Glutamatergic neuron (in vitro differentiated cells): ENCODE data around the gene NMUR1. TPM values are rescaled to one million over a fixed set of nuclear protein-coding genes. Genes with fewer than 3 reads are reported as not detected.
"Not testable (repeated sequence)": the region's sequence is repeated elsewhere in the genome, so short reads cannot be mapped to it uniquely, and the experiment has no call there.

Source experiments
- DNase-seq: peaks from one replicate; pipeline ENCODE4 v3.0.0; 2022
- H3K27ac Mint-ChIP-seq: one replicate; pipeline ENCODE4 v1.8.0; 2020; ENCODE audit warnings: mild to moderate bottlenecking, mixed read lengths, inconsistent platforms; ENCODE audit not compliant: unreplicated experiment
- H3K27me3 Mint-ChIP-seq: one replicate; pipeline ENCODE4 v1.8.0; 2020; ENCODE audit warnings: mild to moderate bottlenecking, moderate library complexity, mixed read lengths, inconsistent platforms; ENCODE audit not compliant: unreplicated experiment
- H3K36me3 Mint-ChIP-seq: one replicate; pipeline ENCODE4 v1.8.0; 2020; ENCODE audit warnings: mild to moderate bottlenecking, mixed read lengths, inconsistent platforms; ENCODE audit not compliant: unreplicated experiment
- H3K4me1 Mint-ChIP-seq: one replicate; pipeline ENCODE4 v1.8.0; 2020; ENCODE audit warnings: mild to moderate bottlenecking, low read depth, mixed read lengths, inconsistent platforms; ENCODE audit not compliant: unreplicated experiment
- H3K4me3 Mint-ChIP-seq: one replicate; pipeline ENCODE4 v1.8.0; 2020; ENCODE audit warnings: mild to moderate bottlenecking, mixed read lengths, inconsistent platforms; ENCODE audit not compliant: unreplicated experiment
- H3K9me3 Mint-ChIP-seq: one replicate; pipeline ENCODE4 v1.8.0; 2020; ENCODE audit warnings: mild to moderate bottlenecking, moderate library complexity, mixed read lengths, inconsistent platforms; ENCODE audit not compliant: unreplicated experiment
- CTCF ChIP-seq: fragments of 200-600 bp; sonication (generic); IDR thresholded peaks from one replicate; pipeline ENCODE4 v1.5.0; 2021; ENCODE audit not compliant: partially characterized antibody, unreplicated experiment
- long read RNA-seq: library from polyadenylated mRNA; unstranded; transcript quantifications from one replicate; pipeline ENCODE4 v2.0.0, GENCODE V29; 2020; ENCODE audit not compliant: unreplicated experiment
- total RNA-seq: library from RNA; stranded (reverse); fragmentation: NEBNext Ultra II Directional; extraction: Animal tissue kit (Norgen Biotek cat#: 25700); gene quantifications from one replicate; pipeline ENCODE4 v1.2.1, GENCODE V29; 2021; ENCODE audit not compliant: unreplicated experiment

Gene NMUR1
- total RNA-seq = 0.32 TPM
- long read RNA-seq = 0 reads

GRCh38 chr2:231530099-231531011, at the start of gene NMUR1:
TSS of gene NMUR1 (minus strand) at chr2:231530445. CDS start at chr2:231530361, 84 bp downstream.
- Mint-ChIP-seq H3K4me1 (peaks cover 4% of the 10 kb centered on the region), H3K27ac (no peak within 1 kb of the TSS), H3K4me3 (peak within 1 kb of the TSS; percentile 25), H3K36me3 (no peaks in the 10 kb centered on the region), H3K9me3 (peaks cover 10% of the 10 kb centered on the region), H3K27me3 (peaks cover 16% of the 10 kb centered on the region)
- TF ChIP-seq CTCF = peak; percentile 82
- DNase-seq = peak; percentile 61

DNA sequence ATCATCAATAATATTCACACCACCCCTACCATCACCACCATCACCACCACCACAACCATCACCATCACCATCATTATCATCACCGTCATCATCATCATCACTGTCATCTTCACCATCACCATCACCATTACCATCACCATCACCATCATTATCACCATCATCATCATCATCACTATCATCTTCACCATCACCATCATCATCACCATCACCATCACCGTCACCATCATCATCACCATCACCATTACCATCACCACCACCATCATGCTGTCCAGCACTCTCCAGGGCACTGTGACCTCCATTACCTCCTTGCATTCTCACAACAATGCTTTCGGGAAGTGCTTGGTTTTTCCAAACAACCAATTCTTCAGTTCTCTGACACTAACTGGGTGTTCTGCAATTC, 49.3 kb upstream of the NMUR1 start:
- Mint-ChIP-seq H3K4me1 (peaks cover 8% of the 10 kb centered on the region), H3K27me3 (peaks cover 8% of the 10 kb centered on the region), H3K4me3 (no peak overlapping the region), H3K36me3 (peaks cover 4% of the 10 kb centered on the region), H3K27ac (peak overlapping the region; percentile 29), H3K9me3 (peaks cover 9% of the 10 kb centered on the region)
- no peak for TF ChIP-seq CTCF
- DNase-seq = no peak

- not testable (repeated sequence) for H3K27me3 Mint-ChIP-seq, H3K4me1 Mint-ChIP-seq, H3K36me3 Mint-ChIP-seq, DNase-seq, H3K4me3 Mint-ChIP-seq, H3K27ac Mint-ChIP-seq, H3K9me3 Mint-ChIP-seq
These were observed 48.4 kb upstream of the NMUR1 start for GRCh38 chr2:231578655-231579054.

GRCh38 chr2:231576465-231576864, 46.2 kb upstream of the NMUR1 start:
- DNase-seq = no peak
- Mint-ChIP-seq H3K27ac (peak overlapping the region; percentile 49), H3K27me3 (peaks cover 10% of the 10 kb centered on the region), H3K4me3 (peak overlapping the region; percentile 41), H3K36me3 (peaks cover 4% of the 10 kb centered on the region), H3K4me1 (peaks cover 18% of the 10 kb centered on the region), H3K9me3 (peaks cover 9% of the 10 kb centered on the region)
- no peak for TF ChIP-seq CTCF

DNA sequence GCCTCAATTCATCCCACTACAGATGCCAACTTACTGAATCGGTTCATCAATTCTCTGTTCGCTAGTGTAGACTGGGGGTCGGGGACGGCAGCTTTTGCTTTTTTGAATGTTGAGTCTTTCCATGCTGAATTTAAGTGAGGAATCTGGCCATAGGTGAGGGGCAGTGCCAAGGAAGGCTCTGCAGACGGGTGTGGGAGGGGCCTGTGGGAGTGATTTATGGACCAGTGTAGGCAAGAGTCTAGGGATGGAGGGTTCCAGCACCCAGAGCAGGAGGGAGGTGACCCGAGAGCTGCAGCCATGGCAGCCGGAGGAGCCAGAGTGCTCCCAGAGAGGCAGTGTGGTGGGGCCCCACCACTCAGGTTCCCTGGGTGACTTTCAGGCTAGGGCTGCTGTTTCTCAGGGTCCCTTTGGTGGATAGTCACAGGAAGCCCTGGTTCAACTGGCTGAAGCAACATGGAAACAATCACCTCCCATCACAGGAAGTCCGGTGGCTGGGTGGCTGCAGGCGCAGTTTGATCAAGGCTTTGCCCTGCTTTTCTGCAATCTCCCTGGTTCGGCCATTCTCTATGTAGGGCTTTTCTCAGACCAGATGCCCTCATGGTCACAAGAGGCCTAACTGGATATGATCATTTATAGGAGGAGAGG, 45.5 kb upstream of the NMUR1 start:
- no peak for TF ChIP-seq CTCF
- Mint-ChIP-seq H3K27ac (no peak overlapping the region), H3K36me3 (peaks cover 4% of the 10 kb centered on the region), H3K9me3 (peaks cover 11% of the 10 kb centered on the region), H3K4me3 (no peak overlapping the region), H3K4me1 (peaks cover 18% of the 10 kb centered on the region), H3K27me3 (peaks cover 10% of the 10 kb centered on the region)
- DNase-seq = no peak
